ENCODE results near the gene SELENOW. TPM values are rescaled to one million over a fixed set of nuclear protein-coding genes. Genes with fewer than 3 reads are reported as not detected.
"Not testable (repeated sequence)": the region's sequence is repeated elsewhere in the genome, so short reads cannot be mapped to it uniquely, and the experiment has no call there.

The SELENOW gene
- total RNA-seq, 1 donor from 2014 or later: 1,019 TPM

- intact Hi-C loops (cut with micrococcal nuclease): no loop called here
- TF ChIP-seq, protein P1, sequence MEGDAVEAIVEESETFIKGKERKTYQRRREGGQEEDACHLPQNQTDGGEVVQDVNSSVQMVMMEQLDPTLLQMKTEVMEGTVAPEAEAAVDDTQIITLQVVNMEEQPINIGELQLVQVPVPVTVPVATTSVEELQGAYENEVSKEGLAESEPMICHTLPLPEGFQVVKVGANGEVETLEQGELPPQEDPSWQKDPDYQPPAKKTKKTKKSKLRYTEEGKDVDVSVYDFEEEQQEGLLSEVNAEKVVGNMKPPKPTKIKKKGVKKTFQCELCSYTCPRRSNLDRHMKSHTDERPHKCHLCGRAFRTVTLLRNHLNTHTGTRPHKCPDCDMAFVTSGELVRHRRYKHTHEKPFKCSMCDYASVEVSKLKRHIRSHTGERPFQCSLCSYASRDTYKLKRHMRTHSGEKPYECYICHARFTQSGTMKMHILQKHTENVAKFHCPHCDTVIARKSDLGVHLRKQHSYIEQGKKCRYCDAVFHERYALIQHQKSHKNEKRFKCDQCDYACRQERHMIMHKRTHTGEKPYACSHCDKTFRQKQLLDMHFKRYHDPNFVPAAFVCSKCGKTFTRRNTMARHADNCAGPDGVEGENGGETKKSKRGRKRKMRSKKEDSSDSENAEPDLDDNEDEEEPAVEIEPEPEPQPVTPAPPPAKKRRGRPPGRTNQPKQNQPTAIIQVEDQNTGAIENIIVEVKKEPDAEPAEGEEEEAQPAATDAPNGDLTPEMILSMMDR (IDR thresholded peaks at IDR 0.05; ENCODE audit: borderline replicate concordance): no peak
- Histone ChIP-seq H3K4me3 (no peak overlapping the region), H3K27me3 (ENCODE audit: low read depth) (no peaks in the 10 kb centered on the region), H3K9me3 (replicated peaks) (no peaks in the 10 kb centered on the region), H3K27ac (replicated peaks) (no peak overlapping the region), H3K4me1 (peaks cover 8% of the 10 kb centered on the region), H3K36me3 (no peaks in the 10 kb centered on the region)
- DNase-seq: no peak
Observed at GRCh38 chr19:47768604-47769003, 9.9 kb upstream of the SELENOW start.

- TF ChIP-seq, protein P1 (IDR thresholded peaks at IDR 0.05; ENCODE audit: borderline replicate concordance): no peak
- intact Hi-C loops (cut with micrococcal nuclease): no loop called here
Observed at GRCh38 chr19:47769534-47769933, 9.0 kb upstream of the SELENOW start.

DNA sequence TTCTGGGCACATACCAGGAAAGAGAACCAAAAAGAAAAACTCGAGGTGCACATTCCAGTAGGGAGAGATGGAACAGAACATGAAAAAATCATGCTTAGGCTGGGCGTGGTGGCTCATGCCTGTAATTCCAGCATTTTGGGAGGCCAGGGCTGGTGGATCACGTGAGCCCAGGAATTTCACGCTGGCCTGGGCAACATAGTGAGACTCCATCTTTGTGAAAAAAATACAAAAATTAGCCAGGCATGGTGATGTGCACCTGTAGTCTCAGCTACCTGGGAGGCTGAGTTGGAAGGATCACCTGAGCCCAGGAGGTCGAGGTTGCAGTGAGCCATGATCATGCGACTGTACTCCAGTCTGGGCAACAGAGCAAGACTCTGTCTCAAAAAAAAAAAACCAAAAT, 7.2 kb upstream of the SELENOW start:
- H3K9me3 ChIP-seq (replicated peaks); intact Hi-C loops (cut with micrococcal nuclease); DNase-seq; H3K27me3 ChIP-seq (ENCODE audit: low read depth); H3K27ac ChIP-seq (replicated peaks); H3K4me3 ChIP-seq; H3K4me1 ChIP-seq; H3K36me3 ChIP-seq: not testable (repeated sequence)

More at GRCh38 chr19:47769534-47769933, 9.0 kb upstream of the SELENOW start:
- no peaks in the 10 kb centered on the region for H3K36me3 ChIP-seq
- no peak for DNase-seq
- no peaks in the 10 kb centered on the region for H3K27me3 ChIP-seq (ENCODE audit: low read depth)
- H3K9me3 ChIP-seq (replicated peaks): no peaks in the 10 kb centered on the region
- no peak overlapping the region for H3K4me3 ChIP-seq
- H3K27ac ChIP-seq (replicated peaks): no peak overlapping the region
- H3K4me1 ChIP-seq: peaks cover 8% of the 10 kb centered on the region

DNA sequence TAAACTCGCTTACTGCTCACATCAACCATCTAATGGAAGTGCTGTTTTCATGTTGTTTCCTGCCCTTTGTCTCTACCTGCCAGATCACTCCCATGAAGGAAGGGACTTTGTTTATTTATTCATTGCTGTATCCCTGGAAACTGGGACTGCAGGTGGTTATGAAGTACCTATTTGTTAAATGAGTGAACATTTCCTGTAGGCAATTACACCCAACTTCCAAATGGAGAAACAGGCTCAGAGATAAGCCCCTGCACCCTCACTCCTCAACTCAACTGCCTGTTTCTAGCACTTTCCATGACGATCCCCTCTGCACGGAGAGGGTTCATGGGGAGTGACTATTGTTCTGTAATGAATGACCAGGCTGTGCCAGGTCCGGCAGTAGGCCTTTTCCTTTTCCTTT, 1.9 kb upstream of the SELENOW start:
- TF ChIP-seq, protein P1 (IDR thresholded peaks at IDR 0.05; ENCODE audit: borderline replicate concordance): no peak
- no peaks in the 10 kb centered on the region for H3K27me3 ChIP-seq (ENCODE audit: low read depth)
- H3K9me3 ChIP-seq (replicated peaks): no peaks in the 10 kb centered on the region
- DNase-seq: no peak
- intact Hi-C loops (cut with micrococcal nuclease): no loop called here
- no peak overlapping the region for H3K4me3 ChIP-seq
- H3K27ac ChIP-seq (replicated peaks): no peak overlapping the region
- H3K4me1 ChIP-seq: peaks cover 43% of the 10 kb centered on the region
- H3K36me3 ChIP-seq: peaks cover 12% of the 10 kb centered on the region

GRCh38 chr19:47777245-47778048, 1.1 kb upstream of the SELENOW start:
- H3K27ac ChIP-seq (replicated peaks): peak overlapping the region; percentile 97
- intact Hi-C loops (cut with micrococcal nuclease): not testable (repeated sequence)
- peaks cover 52% of the 10 kb centered on the region for H3K4me1 ChIP-seq

DNA sequence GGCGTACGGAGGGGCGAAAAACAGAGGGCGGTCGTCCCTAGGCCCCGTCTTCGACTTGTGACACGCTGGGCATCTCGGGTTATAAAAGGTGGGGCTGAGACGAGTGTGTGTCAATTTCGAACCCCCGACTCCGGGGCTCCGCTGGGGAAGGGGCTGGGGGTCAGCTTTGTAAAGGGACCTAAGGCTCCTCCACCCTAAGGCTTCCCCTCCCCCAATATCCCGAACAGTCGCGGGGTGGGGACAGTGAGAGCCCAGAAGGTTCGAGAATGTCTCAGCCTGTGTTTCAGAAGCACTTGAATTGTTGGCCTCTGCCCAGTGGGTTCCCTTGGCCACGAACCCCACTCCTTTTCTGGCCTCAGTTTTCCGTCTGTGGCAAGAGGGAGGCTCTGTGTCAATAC, 450 bp downstream of the SELENOW start:
- intact Hi-C loops (cut with micrococcal nuclease): no loop called here
- peak; percentile 29 for DNase-seq
- no peaks in the 10 kb centered on the region for H3K9me3 ChIP-seq (replicated peaks)

More at GRCh38 chr19:47777245-47778048, 1.1 kb upstream of the SELENOW start:
- Histone ChIP-seq H3K36me3 (peaks cover 17% of the 10 kb centered on the region), H3K4me3 (peak overlapping the region; percentile 100)
- H3K27me3 ChIP-seq (ENCODE audit: low read depth); H3K9me3 ChIP-seq (replicated peaks); DNase-seq: not testable (repeated sequence)

More for the DNA sequence above, 450 bp downstream of the SELENOW start:
- no peaks in the 10 kb centered on the region for H3K27me3 ChIP-seq (ENCODE audit: low read depth)
- peaks cover 66% of the 10 kb centered on the region for H3K4me1 ChIP-seq
- H3K36me3 ChIP-seq: peaks cover 32% of the 10 kb centered on the region
- TF ChIP-seq, protein P1 (IDR thresholded peaks at IDR 0.05; ENCODE audit: borderline replicate concordance): no peak
- H3K4me3 ChIP-seq: peak overlapping the region; percentile 100
- H3K27ac ChIP-seq (replicated peaks): peak overlapping the region; percentile 97

Data from left ventricle myocardium inferior (tissue), 1 donor.